Fibroblast of peridontal ligament (primary cell): ENCODE data around the gene TOMM6.
A peak's percentile ranks its signal among the peaks of the same experiment; 100 is the strongest.

Source experiments
- DNase-seq: peaks from one replicate; pipeline ENCODE4 v3.0.0-alpha.2; 2010; ENCODE audit errors: extremely low read depth

TOMM6 gene

GRCh38 chr6:41823178-41823577 is 35.7 kb downstream of the TOMM6 start:
- no peak for DNase-seq

DNA sequence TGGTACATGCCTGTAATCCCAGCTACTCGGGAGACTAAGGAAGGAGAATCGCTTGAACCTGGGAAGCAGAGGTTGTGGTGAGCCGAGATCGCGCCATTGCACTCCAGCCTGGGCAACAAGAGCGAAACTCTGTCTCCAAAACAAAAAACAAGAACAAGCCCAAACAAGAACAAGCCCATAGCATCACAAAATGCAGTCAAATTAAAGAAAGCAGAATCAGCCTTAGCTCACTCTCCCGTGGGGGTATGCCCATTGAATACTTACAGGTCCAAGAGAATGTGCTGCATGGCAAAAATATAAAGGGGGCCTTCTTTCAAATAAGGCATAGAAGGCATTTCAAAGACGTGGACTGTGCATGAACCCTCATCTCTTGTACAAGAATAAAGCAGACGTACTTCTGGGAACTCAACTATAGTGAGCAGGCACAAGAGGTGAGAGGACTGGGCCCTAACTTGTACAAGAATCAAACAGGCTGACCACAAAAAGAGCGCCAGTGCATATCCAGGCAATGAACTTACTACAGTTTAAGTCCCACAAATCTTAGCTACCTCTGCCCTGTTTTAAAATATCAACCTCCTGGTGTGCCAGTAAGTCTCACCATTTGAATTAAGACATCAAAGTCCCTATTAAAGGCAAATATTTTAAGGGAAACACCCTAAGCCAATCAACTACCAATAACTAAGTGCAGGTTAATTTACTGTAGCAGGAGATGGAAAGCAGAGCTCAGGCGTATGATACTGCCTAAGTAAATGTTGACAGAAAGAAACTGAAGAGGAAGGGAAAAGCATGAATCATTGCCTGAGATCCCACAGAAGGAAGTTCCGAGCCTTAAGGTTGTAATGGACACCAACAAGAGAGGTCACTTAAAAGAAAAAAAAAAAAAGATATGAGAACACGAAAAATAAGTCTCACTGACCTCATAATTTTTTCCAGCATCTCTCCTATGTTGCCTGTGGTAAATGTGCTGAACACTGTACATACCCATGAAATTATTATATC is 37.4 kb downstream of the TOMM6 start:
- no peak for DNase-seq

GRCh38 chr6:41826343-41827022 is 39.0 kb downstream of the TOMM6 start:
- no peak for DNase-seq

- DNase-seq: no peak
Observed at GRCh38 chr6:41832263-41832662, 44.8 kb downstream of the TOMM6 start.

DNA sequence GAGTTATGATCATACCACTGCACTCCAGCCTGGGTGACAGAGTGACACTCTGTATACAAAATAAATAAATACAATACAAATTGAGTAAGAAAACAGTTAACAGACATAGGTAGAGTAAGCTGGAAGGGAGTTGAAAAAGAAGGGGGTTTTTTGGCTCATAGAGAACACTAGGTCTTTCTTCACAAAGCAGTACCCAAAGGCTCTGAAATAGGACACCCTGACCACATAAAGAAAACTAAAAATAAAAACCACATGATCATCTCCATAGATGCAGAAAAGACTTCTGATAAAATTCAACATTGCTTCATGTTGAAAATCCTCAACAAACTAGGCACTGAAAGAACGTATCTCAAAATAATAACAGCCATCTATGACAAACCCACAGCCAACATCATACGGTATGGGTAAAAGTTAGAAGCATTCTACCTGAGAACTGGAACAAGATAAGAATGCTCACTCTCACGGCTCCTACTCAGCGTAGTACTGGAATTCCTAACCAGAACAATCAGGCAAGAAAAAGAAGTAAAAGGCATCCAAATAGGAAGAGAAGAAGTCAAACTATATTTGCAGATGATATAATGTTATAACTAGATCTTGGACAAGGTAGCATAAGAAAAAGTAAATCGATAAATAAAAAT is 48.6 kb downstream of the TOMM6 start:
- peak; percentile 56 for DNase-seq

GRCh38 chr6:41836660-41837052 is 49.2 kb downstream of the TOMM6 start:
- DNase-seq: peak; percentile 31
